Measurements from ENCODE around the gene PIK3C3. TPM values are rescaled to one million over a fixed set of nuclear protein-coding genes. Genes with fewer than 3 reads are reported as not detected.

The PIK3C3 gene
- total and polyA plus RNA-seq, 4 donors, result 12.2 to 25.8 (median 15.8) TPM

GRCh38 chr18:42018831-42019230 lies 63.8 kb downstream of the PIK3C3 start:
- TF ChIP-seq REST (IDR thresholded peaks at IDR 0.05) (no peak), ATF3 (IDR thresholded peaks at IDR 0.05) (no peak), FOXA1 (IDR thresholded peaks at IDR 0.05) (no peak), JUND (IDR thresholded peaks at IDR 0.05) (no peak), RXRA (IDR thresholded peaks at IDR 0.05) (no peak), HNF4G (IDR thresholded peaks at IDR 0.05) (no peak), ZBTB33 (IDR thresholded peaks at IDR 0.05) (no peak), YY1 (IDR thresholded peaks at IDR 0.05) (no peak), RAD21 (IDR thresholded peaks at IDR 0.05) (no peak), NR2F2 (IDR thresholded peaks at IDR 0.05) (no peak), HNF4A (conservative IDR thresholded peaks at IDR 0.05) (no peak), CTCF (IDR thresholded peaks at IDR 0.05; ENCODE audit: low read depth, low read length, missing input control) (no peak), MAX (IDR thresholded peaks at IDR 0.05) (no peak), TAF1 (conservative IDR thresholded peaks at IDR 0.05) (no peak), FOXA2 (IDR thresholded peaks at IDR 0.05) (no peak), GABPA (IDR thresholded peaks at IDR 0.05 in 1 of 2, conservative IDR thresholded peaks at IDR 0.05 in 1 of 2) (no peak), SP1 (IDR thresholded peaks at IDR 0.05) (no peak), EGR1 (IDR thresholded peaks at IDR 0.05; ENCODE audit: low read depth in 2 of 2) (no peak)
- no peaks in the 10 kb centered on the region for H3K27me3 ChIP-seq (ENCODE audit: control insufficient read depth in 4 of 4, insufficient read depth in 4 of 4, low read length in 3 of 4)
- no peak overlapping the region for H3K4me3 ChIP-seq (ENCODE audit: low read depth in 1 of 3, low read length in 3 of 3)
- H3K36me3 ChIP-seq (ENCODE audit: control insufficient read depth in 4 of 4, insufficient read depth in 3 of 4, low read depth in 1 of 4, low read length in 3 of 4), result peaks cover 0 to 31% (median 18%) of the 10 kb centered on the region in 4 donors
- 93% methylated on average over 4 of the region's 4 CpGs for WGBS
- no peak overlapping the region for H3K9ac ChIP-seq (ENCODE audit: low read depth in 1 of 2, low read length in 2 of 2)
- no peak for DNase-seq (ENCODE audit: low spot score)
- no peak overlapping the region for H3K27ac ChIP-seq (ENCODE audit: low read depth in 1 of 2, low read length in 2 of 2)
- H3K4me1 ChIP-seq (ENCODE audit: control insufficient read depth in 4 of 4, insufficient read depth in 4 of 4, low read length in 3 of 4), result no peaks in the 10 kb centered on the region
- no peaks in the 10 kb centered on the region for H3K9me3 ChIP-seq (ENCODE audit: control insufficient read depth in 4 of 4, low read length in 3 of 4)
